HCT116 (cell line): ENCODE results near the gene HSPA4. TPM values are rescaled to one million over a fixed set of nuclear protein-coding genes. Genes with fewer than 3 reads are reported as not detected.

Source experiments
- ATAC-seq: fragments of 200-7000 bp; cut with Tn5 transposase; 2 replicates; pipeline ENCODE4 v1.9.1; 2020; ENCODE audit warnings: mild to moderate bottlenecking, moderate library complexity
- BruUV-seq: library from RNA; stranded (reverse); fragments of 400-500 nt; replicated peaks from 2 replicates; lab custom pipeline; 2021; lab: Mats Ljungman, UMichigan
- CTCF ChIA-PET: fragments of 300-600 bp; sonication (Branson Sonifier 250); formaldehyde crosslinking; loops from one replicate; lab custom pipeline; 2021; ENCODE audit warnings: antibody characterized with exemption; lab: Charles Lee
- POLR2A ChIA-PET: fragments of 300-600, 350-600 bp; sonication (Branson Sonifier 250); formaldehyde crosslinking; loops from one replicate; lab custom pipeline; 2021; ENCODE audit warnings: antibody characterized with exemption; lab: Charles Lee
- RAD21 ChIA-PET, 2 experiments: fragments of 300-600 bp; sonication (Branson Sonifier 250); formaldehyde crosslinking; loops; one replicate each; lab custom pipeline; 2023; ENCODE audit warnings: low total read pairs in 2 of 2; ENCODE audit not compliant: uncharacterized antibody in 2 of 2, unreplicated experiment in 2 of 2, low non-redundant PET in 1 of 2; lab: Charles Lee
- DNase-seq: peaks from one replicate; pipeline ENCODE4 v3.0.0-alpha.2; 2010; ENCODE audit warnings: low read depth, low spot score
- H2AFZ ChIP-seq: fragments of 200-600 bp; shearing (Covaris generic), sonication (generic); 2 replicates; pipeline ENCODE4 v1.6.1; 2017; ENCODE audit warnings: low read depth, mixed run types, mixed read lengths, antibody characterized with exemption, low read length; ENCODE audit not compliant: poor library complexity, severe bottlenecking
- H3K27ac ChIP-seq: 2 replicates; pipeline ENCODE4 v1.5.1; 2012; ENCODE audit warnings: low read depth, low read length
- H3K27me3 ChIP-seq: fragments of 200-600 bp; sonication (generic); 2 replicates; pipeline ENCODE4 v1.6.1; 2016; ENCODE audit warnings: mixed run types, low read length, mixed read lengths; ENCODE audit not compliant: insufficient read depth
- H3K36me3 ChIP-seq, 2 experiments: fragments of 200-500 bp in 1 of 2; fragments of 200-600 bp in 1 of 2; sonication (Bioruptor generic) in 1 of 2; sonication (generic) in 1 of 2; 2 replicates each; pipeline versions ENCODE4 v1.5.1 to v1.6.1; 2014 to 2016; ENCODE audit warnings: low read length in 2 of 2, inconsistent platforms in 1 of 2, mixed read lengths in 1 of 2, mixed run types in 1 of 2; ENCODE audit not compliant: insufficient read depth in 2 of 2, control insufficient read depth in 1 of 2
- H3K4me1 ChIP-seq, 2 experiments: fragments of 200-600 bp in 1 of 2; sonication (generic) in 1 of 2; 2 replicates each; pipeline versions ENCODE4 v1.5.1 to v1.6.1; 2012 to 2017; ENCODE audit warnings: low read length in 2 of 2, inconsistent platforms in 1 of 2, mild to moderate bottlenecking in 1 of 2, mixed read lengths in 1 of 2, mixed run types in 1 of 2, moderate library complexity in 1 of 2; ENCODE audit not compliant: insufficient read depth in 2 of 2, control insufficient read depth in 1 of 2
- H3K4me2 ChIP-seq: fragments of 200-600 bp; sonication (generic); 2 replicates; pipeline ENCODE4 v1.6.1; 2017; ENCODE audit warnings: mixed run types, low read length, mixed read lengths
- H3K4me3 ChIP-seq, 2 experiments: fragments of 200-600 bp in 1 of 2; sonication (generic) in 1 of 2; replicated peaks in 1 of 2; 2 replicates each; pipeline ENCODE4 v1.5.1; 2011 to 2016; ENCODE audit warnings: low read length in 2 of 2, control low read depth in 1 of 2, low read depth in 1 of 2, mild to moderate bottlenecking in 1 of 2, mixed read lengths in 1 of 2, mixed run types in 1 of 2
- H3K79me2 ChIP-seq: fragments of 200-600 bp; sonication (generic); 2 replicates; pipeline ENCODE4 v1.6.1; 2017; ENCODE audit warnings: mild to moderate bottlenecking, mixed run types, low read length, moderate library complexity, mixed read lengths; ENCODE audit not compliant: insufficient read depth
- H3K9ac ChIP-seq: fragments of 200-600 bp; sonication (generic); 2 replicates; pipeline ENCODE4 v1.6.1; 2016; ENCODE audit warnings: low read length, mixed read lengths
- H3K9me2 ChIP-seq: fragments of 200-600 bp; sonication (generic), shearing (Covaris generic); 2 replicates; pipeline ENCODE4 v1.6.1; 2017; ENCODE audit warnings: mixed run types, mild to moderate bottlenecking, moderate library complexity; ENCODE audit not compliant: insufficient read depth
- H3K9me3 ChIP-seq, 2 experiments: fragments of 200-500 bp in 1 of 2; fragments of 200-600 bp in 1 of 2; sonication (Bioruptor generic) in 1 of 2; sonication (generic) in 1 of 2; 2 replicates each; pipeline ENCODE4 v1.6.1; 2014 to 2017; ENCODE audit warnings: low read length in 2 of 2, mixed read lengths in 2 of 2, inconsistent platforms in 1 of 2, low read depth in 1 of 2, mild to moderate bottlenecking in 1 of 2, mixed run types in 1 of 2, moderate library complexity in 1 of 2; ENCODE audit not compliant: control insufficient read depth in 1 of 2, insufficient read depth in 1 of 2
- H4K20me1 ChIP-seq: fragments of 200-600 bp; sonication (generic), shearing (Covaris generic); 2 replicates; pipeline ENCODE4 v1.6.1; 2017; ENCODE audit warnings: mixed run types, mild to moderate bottlenecking, moderate library complexity; ENCODE audit not compliant: insufficient read depth
- CBX3 ChIP-seq: IDR thresholded peaks from 2 replicates; pipeline ENCODE4 v1.6.1; 2012; ENCODE audit warnings: low read depth
- CEBPB ChIP-seq: IDR thresholded peaks from 2 replicates; pipeline ENCODE4 v1.6.1; 2012; ENCODE audit warnings: low read depth
- EGR1 ChIP-seq: IDR thresholded peaks from 2 replicates; pipeline ENCODE4 v1.6.1; 2012; ENCODE audit warnings: low read depth
- ELF1 ChIP-seq: IDR thresholded peaks from 2 replicates; pipeline ENCODE4 v1.6.1; 2012; ENCODE audit warnings: low read depth, borderline replicate concordance
- EZH2 ChIP-seq: fragments of 200-600 bp; sonication (generic); IDR thresholded peaks from 2 replicates; pipeline ENCODE4 v1.6.1; 2017; ENCODE audit warnings: antibody characterized with exemption, mixed run types
- FOSL1 ChIP-seq: IDR thresholded peaks from 2 replicates; pipeline ENCODE4 v1.6.1; 2012; ENCODE audit warnings: low read depth
- JUND ChIP-seq: IDR thresholded peaks from 2 replicates; pipeline ENCODE4 v1.6.1; 2012
- RAD21 ChIP-seq: IDR thresholded peaks from 2 replicates; pipeline ENCODE4 v1.6.1; 2012; ENCODE audit warnings: low read depth, mild to moderate bottlenecking
- SIN3A ChIP-seq: IDR thresholded peaks from 2 replicates; pipeline ENCODE4 v1.6.1; 2012; ENCODE audit warnings: low read depth
- SP1 ChIP-seq: IDR thresholded peaks from 2 replicates; pipeline ENCODE4 v1.6.1; 2012; ENCODE audit warnings: low read depth
- SRF ChIP-seq: IDR thresholded peaks from 2 replicates; pipeline ENCODE4 v1.6.1; 2012; ENCODE audit warnings: low read depth
- TCF7L2 ChIP-seq: IDR thresholded peaks from 2 replicates; pipeline ENCODE4 v1.7.0; 2011; ENCODE audit warnings: borderline replicate concordance, inconsistent platforms; ENCODE audit not compliant: insufficient read depth, insufficient read length; ENCODE audit errors: extremely low read depth
- ZNF274 ChIP-seq: fragments of 200-500 bp; sonication (Bioruptor generic); IDR thresholded peaks from 2 replicates; pipeline ENCODE4 v1.6.1; 2014; ENCODE audit warnings: mild to moderate bottlenecking, low read depth, low read length, inconsistent platforms
- intact Hi-C: fragments of 100-400 bp; cut with micrococcal nuclease; formaldehyde crosslinking; loops from 2 replicates; pipeline ENCODE4 v1.10.0; 2022
- total RNA-seq: library from RNA; stranded (reverse); gene quantifications from one replicate; pipeline ENCODE4 v1.2.1, GENCODE V29; 2021; ENCODE audit not compliant: unreplicated experiment
- TF ChIP-seq, protein P1 (sequence below): IDR thresholded peaks from 2 replicates; pipeline ENCODE4 v1.6.1; 2012
- TF ChIP-seq, protein P2 (sequence below): IDR thresholded peaks from 2 replicates; pipeline ENCODE4 v1.6.1; 2012
- TF ChIP-seq, protein P3 (sequence below): IDR thresholded peaks from 2 replicates; pipeline ENCODE4 v1.6.1; 2012; ENCODE audit warnings: low read depth
- TF ChIP-seq, protein P4 (sequence below): IDR thresholded peaks from 2 replicates; pipeline ENCODE4 v1.6.1; 2011; ENCODE audit warnings: mild to moderate bottlenecking, low read length, moderate library complexity; ENCODE audit not compliant: insufficient replicate concordance; ENCODE audit errors: extremely low read depth

Gene HSPA4
- total RNA-seq, 1 experiment from 2014 or later, result 212 TPM

DNA sequence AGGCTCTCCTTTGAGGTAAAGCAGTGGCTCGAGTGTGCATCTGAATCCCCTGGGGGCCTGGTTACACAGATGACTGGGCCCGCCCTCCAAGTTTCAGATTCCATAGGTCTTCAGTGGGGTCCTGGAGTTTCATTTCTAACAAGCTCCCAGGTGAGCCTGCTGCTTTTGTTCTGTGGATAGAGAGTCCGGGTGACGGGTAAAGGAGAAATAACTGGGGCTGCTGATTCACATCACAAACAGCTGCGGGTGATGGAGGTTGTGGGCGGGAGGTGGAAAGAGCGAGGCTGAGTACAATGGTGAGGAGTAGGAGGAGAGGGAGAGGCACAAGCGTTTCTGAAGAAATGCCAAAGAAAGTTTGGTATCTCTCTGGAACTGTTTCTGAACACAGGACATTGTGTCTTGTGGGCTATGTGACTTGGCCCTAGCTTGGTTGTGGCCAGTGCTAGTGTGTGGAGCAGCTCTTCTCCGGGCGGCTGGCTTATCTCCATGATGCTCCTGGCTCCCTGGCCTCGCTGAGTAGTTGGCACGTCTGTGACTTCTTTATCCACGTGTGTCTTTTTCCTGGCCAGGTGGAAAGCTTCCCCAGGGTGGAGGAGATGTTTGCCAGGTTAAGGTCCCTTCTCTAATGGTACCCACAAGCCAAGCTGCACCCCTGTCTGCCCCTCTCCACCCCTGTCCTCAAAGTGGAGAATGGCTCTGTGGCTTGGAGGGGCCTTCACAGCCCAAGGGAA lies 61.7 kb downstream of the HSPA4 start (continued):
- TF ChIP-seq, protein P1, sequence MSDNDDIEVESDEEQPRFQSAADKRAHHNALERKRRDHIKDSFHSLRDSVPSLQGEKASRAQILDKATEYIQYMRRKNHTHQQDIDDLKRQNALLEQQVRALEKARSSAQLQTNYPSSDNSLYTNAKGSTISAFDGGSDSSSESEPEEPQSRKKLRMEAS, result no peak
- TF ChIP-seq EZH2 (no peak), CBX3 (no peak), TCF7L2 (no peak)
- TF ChIP-seq, all 23 proteins: peak for 0

DNA sequence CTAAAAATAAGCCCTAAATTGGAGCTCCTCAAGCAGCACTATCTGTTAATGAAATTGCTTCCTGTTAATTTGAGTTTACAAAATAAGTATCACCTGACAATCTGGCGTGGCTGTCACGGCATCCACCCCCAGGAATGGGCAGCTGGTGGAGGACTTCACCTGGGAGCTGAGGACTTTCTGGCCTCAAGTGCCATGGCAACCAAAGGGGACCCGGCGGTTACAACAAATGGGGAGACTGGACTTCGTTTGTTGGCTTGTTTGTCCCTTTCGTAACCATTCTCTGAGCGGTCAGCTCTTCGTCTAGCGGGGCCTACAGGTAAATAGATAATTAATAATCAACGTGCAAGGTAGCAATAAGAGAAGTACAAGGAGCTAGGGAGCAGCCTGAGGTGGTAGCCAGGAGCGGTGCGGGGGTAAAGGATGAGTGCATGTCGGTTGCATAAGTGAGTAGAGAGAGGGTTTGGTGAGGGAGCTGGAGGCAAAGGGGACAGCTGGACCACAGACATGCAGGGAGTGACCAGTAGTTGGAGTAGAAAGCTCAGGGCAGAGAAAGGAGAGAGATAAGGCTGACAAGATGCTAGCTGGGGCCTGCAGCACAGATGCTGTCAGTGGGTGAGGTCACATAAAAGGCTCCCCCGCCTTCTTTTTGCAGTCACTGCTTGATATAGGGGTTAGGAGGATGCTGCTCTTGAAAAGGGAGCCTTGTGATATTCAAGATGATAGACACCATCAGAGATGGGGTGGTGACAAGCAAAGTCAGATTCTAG lies 62.5 kb downstream of the HSPA4 start:
- ChIA-PET RAD21 (interaction anchor here in 1 of 2 experiments (0.9 to 1.4 kb wide), 2 partner anchors 134 to 221 kb away, joined by 3 to 4 read pairs; no protein-coding TSS in a partner anchor), POLR2A (interaction anchor here (0.9 kb wide), 1 partner anchor 131 kb away, joined by 3 read pairs; no protein-coding TSS in a partner anchor), CTCF (interaction anchor here (2.6 kb wide), 1 partner anchor 134 kb away, joined by 18 read pairs; no protein-coding TSS in a partner anchor)
- H3K9me3 ChIP-seq, result no peaks in the 10 kb centered on the region
- H3K4me3 ChIP-seq, result no peak overlapping the region
- H3K36me3 ChIP-seq, result no peaks in the 10 kb centered on the region
- TF ChIP-seq RAD21 (no peak), SP1 (no peak), FOSL1 (no peak), JUND (no peak), TCF7L2 (no peak), SRF (no peak), ZNF274 (no peak), CEBPB (no peak), EZH2 (no peak), ELF1 (no peak), SIN3A (no peak), EGR1 (no peak)
- TF ChIP-seq, protein P2, sequence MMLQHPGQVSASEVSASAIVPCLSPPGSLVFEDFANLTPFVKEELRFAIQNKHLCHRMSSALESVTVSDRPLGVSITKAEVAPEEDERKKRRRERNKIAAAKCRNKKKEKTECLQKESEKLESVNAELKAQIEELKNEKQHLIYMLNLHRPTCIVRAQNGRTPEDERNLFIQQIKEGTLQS, result no peak
- TF ChIP-seq, protein P3, sequence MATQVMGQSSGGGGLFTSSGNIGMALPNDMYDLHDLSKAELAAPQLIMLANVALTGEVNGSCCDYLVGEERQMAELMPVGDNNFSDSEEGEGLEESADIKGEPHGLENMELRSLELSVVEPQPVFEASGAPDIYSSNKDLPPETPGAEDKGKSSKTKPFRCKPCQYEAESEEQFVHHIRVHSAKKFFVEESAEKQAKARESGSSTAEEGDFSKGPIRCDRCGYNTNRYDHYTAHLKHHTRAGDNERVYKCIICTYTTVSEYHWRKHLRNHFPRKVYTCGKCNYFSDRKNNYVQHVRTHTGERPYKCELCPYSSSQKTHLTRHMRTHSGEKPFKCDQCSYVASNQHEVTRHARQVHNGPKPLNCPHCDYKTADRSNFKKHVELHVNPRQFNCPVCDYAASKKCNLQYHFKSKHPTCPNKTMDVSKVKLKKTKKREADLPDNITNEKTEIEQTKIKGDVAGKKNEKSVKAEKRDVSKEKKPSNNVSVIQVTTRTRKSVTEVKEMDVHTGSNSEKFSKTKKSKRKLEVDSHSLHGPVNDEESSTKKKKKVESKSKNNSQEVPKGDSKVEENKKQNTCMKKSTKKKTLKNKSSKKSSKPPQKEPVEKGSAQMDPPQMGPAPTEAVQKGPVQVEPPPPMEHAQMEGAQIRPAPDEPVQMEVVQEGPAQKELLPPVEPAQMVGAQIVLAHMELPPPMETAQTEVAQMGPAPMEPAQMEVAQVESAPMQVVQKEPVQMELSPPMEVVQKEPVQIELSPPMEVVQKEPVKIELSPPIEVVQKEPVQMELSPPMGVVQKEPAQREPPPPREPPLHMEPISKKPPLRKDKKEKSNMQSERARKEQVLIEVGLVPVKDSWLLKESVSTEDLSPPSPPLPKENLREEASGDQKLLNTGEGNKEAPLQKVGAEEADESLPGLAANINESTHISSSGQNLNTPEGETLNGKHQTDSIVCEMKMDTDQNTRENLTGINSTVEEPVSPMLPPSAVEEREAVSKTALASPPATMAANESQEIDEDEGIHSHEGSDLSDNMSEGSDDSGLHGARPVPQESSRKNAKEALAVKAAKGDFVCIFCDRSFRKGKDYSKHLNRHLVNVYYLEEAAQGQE, result no peak
- TF ChIP-seq, protein P4, sequence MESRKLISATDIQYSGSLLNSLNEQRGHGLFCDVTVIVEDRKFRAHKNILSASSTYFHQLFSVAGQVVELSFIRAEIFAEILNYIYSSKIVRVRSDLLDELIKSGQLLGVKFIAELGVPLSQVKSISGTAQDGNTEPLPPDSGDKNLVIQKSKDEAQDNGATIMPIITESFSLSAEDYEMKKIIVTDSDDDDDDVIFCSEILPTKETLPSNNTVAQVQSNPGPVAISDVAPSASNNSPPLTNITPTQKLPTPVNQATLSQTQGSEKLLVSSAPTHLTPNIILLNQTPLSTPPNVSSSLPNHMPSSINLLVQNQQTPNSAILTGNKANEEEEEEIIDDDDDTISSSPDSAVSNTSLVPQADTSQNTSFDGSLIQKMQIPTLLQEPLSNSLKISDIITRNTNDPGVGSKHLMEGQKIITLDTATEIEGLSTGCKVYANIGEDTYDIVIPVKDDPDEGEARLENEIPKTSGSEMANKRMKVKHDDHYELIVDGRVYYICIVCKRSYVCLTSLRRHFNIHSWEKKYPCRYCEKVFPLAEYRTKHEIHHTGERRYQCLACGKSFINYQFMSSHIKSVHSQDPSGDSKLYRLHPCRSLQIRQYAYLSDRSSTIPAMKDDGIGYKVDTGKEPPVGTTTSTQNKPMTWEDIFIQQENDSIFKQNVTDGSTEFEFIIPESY, result no peak
- H3K4me2 ChIP-seq, result no peak overlapping the region
- H3K27ac ChIP-seq, result no peak overlapping the region
- H3K4me1 ChIP-seq, result peaks cover 0 to 6% of the 10 kb centered on the region in 2 experiments; a peak in 1 of 4 replicates
- H3K9ac ChIP-seq, result no peak overlapping the region
- H4K20me1 ChIP-seq, result no peaks in the 10 kb centered on the region
- ATAC-seq (no peak), DNase-seq (no peak)
- no peak overlapping the region for H2AFZ ChIP-seq
- no peaks in the 10 kb centered on the region for H3K79me2 ChIP-seq
- no peaks in the 10 kb centered on the region for H3K9me2 ChIP-seq
- no TSS peak for BruUV-seq
- H3K27me3 ChIP-seq, result no peaks in the 10 kb centered on the region
- intact Hi-C loops, result loop anchor here (5.0 kb wide), 1 partner anchor 753 kb away; no protein-coding TSS in a partner anchor
